ENCODE data around the gene ADGRV1.

Gene ADGRV1

DNA sequence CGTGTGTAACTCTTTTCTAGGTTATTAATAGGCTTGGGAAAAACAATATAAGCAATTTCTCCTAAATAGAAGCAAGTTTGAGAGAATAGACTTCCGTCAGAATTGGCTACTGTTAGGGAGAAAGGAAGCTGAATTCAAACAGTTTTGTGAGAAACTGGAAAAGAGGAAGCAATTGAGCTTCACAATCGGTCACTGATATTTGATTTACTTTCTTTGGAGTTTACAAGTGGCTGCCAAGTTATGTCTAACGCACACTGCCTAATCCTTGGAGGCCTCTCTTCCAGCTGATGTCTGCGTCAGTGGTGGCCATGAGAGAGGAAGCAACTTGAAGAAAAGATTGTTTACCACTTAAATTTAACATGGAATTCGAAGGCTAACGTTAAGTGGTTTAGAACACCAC lies 319.5 kb downstream of the ADGRV1 start:
- peak; percentile 58 to 84 (median 71) for DNase-seq

DNA sequence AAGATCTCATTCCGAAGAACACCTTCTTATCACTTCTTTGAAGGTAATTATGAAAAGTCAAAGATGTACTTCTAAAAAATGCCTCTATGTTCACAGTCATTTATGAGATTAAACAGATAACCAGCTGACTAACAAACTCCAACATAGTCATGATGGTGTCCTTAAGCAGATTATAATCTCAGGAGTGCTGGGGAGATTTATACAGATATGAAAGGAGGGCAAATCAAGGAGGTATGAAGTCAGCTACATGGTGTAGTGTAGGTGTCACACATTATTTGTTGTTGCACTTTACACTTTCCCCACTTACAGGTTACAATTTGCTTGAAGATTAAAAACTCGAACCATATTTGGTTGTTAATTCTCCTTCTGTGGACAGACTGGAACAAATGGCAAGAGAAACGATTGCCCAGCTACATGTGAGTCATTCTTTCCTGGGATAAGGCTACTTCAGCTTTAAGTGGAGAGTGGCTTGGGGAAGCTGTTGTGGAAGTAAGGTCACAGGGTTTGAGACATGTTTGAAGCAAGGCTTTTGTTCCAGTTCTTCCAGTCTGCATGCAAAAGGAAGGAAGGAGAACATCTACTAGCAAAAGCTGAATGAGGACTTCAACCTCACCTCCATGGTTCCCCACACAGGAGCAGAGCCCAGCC lies 320.1 kb downstream of the ADGRV1 start:
- peak; percentile 74 to 80 (median 74) for DNase-seq

DNA sequence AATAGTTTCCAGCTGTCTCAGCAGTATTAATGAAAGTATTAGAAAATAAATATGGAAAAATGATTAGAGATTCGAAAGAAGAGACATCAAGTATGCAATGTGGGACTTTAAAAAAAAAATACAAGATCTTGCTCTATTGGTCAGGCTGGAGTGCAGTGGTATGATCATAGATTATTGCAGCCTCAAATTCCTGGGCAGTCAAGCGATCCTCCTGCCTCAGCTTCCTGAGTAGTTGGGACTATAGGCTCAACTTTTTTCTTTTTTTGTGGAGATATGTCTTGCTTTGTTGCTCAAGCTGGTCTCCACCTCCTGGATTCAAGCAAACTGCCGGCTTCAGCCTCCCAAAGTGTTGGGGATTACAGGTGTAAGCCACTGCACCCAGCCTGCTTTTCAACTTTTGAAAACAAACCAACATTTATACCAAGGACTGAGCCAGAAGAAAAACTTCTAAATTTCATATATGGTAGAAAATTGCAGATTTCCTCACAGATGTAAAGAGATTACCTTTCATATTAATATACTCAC lies 323.1 kb downstream of the ADGRV1 start:
- DNase-seq, result no peak

DNA sequence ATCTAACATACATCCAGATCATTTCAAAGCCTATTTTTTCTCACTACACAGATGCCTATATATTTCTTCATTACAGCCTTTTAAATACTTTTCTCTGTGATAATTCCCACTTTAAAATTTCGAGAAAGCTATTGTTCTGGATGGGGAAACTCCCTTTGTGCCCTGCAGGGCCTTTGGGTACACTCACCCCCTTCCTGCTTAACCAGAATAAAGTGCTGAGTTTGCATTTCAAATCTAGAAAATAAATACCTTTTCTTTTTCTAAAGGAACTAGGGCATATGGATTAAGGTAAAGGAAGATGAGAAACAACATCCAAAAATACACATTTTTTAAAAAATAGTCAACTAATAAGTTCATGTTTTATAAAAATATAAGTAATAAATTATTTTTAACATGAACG lies 323.9 kb downstream of the ADGRV1 start:
- no peak for DNase-seq

DNA sequence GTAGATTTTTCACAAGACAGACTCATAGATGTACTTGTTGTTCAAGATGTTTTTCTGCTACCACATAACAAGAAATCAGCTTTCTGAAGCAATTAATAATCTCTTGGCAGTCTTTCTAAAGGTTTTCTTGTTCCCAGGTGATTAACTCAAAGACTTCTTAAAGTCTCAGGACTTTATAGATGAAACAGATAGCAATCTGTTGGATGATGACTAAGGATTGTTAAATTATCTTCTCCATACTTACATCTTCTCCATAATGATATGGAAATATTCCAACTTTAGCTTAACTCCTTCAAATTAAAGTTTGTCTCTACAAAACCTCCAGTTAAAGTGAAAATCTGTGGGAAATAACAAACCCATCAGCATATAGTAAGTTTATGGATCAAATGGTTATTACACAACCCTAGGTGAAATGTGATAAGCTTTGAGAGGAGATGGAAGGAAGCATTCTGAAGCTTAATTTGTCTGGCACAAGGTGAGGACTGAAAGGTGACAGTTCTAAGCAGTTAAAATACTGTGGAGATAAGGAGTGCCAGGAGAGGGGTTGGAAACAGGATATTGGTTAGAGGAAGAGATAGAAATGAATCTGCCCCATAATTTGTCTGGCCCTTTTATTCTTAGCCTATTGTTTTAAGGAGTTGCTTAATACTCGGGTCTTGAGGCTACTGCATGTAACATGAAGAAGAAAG lies 326.7 kb downstream of the ADGRV1 start:
- DNase-seq, result no peak

DNA sequence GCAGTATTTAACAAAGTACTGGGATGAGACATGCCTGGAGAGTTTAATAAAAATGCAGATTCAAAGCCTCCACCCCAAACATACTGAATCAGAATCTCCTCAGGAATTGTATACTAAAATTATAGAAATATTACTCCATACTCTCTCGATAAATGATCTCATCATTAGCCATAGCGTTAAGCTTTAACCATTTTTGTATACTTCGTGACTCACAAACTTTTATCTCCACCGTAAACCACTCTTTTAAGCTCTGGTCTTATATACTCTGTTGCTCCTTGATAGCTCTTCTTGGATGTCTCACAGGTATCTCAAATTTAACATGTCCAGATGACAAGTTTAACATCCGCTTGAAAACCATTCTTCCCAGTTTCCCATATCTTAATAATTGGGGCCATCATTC lies 327.8 kb downstream of the ADGRV1 start:
- DNase-seq, result no peak

DNA sequence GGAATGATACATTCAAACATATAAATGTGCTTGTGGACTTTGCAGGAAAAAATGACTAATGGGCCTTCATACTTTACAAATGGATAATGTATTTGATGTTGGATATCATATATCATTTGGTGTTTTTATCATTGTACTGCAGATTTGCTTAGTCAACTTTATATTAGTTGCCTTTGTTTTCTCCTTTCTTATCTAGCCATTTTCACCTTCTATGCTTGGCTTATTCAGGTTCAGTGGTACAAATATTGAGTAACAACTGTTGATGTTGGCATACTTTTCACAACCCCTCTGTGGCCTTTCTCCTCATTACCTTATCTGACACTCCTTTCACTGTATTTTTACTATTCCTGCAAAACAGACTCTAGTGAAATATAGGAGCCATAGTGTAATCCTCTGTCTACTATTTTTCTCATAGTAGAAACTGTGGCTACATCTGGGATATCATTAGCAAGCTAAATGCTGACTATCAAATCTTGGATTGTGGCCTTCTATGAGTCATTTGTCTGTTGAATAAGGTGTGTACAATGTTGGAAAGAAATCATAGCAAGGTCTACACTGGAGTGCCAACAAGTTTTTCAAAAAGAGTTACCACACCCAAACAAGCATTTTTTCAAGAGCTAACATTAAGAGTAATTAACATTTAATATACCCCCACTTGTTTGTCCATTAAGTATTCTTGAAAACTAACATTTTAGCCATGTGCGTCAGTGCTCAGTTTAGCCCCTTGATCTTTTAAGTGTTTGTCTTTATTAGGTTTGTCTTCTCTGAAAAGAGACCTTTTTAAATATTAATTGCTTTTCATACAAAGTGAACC lies 330.1 kb downstream of the ADGRV1 start:
- no peak for DNase-seq

DNA sequence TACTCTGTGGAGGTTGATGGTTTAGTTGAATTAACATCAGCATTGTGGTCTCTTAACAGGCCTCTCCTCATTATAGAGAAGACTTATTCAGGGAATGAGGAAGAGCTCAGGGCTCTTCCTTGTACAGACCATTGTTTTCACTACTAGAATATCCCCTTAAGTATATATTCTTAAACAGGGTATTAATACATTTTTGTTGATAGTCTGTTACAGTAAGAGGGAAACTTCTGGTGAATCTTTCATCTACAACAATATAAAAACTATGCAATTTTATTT lies 330.7 kb downstream of the ADGRV1 start:
- DNase-seq, result no peak

DNA sequence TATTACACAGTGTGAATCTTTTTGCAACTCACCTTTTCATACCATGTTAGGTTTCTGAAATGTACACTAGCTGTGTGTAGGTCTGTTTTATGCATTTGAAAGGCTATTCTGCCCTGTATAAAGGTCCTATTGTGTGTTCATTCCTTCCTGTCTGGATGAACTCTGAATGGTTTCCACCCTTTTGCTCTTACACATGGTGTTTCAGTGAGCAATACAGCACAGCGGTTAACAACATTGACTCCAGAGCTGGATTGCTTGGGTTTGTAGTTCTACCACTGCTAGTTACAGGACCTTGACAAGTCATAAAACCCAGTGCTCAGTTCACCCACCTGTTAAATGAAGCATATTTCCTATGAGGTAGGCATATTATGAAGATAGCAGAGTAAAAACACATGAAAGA lies 331.6 kb downstream of the ADGRV1 start:
- DNase-seq, result no peak

DNA sequence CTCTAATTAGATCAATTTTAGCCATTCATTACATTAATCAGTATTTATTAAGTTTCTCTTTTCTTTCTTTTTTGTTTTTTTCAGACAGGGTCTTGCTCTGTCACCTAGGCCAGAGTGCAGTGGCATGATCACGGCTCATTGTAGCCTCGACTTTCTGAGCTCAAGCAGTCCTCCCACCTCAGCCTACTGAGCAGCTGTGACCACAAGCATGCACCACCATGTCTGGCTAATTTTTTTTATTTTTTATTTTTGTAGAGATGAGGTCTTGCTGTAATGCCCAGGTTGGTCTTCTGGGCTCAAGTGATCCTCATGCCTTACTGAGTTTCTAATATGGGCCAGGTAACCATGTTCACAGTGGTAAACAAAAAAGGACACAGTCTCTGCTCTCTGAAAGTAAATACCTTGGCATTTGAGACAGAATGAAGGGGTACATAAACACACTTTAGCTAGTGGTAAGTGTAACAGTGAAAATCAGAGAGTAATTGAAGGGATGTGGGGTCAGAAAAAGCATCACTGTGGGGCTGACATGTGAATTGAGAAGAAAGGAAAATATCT lies 336.3 kb downstream of the ADGRV1 start:
- no peak for DNase-seq

DNA sequence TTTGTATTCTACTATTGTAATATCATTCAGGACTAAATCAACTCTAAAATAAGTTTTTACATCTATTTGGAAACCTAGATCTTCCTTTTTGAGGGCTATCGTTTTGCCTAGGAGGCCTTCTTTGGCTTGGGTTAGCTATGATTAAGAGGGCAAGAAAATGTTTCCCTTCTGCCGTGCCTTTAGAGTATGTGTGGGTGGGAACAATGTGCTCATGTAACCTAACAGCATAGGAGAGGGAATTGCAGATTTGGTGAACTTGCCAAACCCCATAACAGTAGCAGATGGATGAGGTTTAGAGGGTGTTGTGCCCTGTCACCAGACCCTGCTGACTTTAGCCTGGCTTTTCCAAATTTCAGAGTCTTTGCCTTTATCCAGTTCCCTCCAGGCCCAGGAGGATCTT lies 339.0 kb downstream of the ADGRV1 start:
- peak in 1 of 3 donors; percentile 9 for DNase-seq

DNA sequence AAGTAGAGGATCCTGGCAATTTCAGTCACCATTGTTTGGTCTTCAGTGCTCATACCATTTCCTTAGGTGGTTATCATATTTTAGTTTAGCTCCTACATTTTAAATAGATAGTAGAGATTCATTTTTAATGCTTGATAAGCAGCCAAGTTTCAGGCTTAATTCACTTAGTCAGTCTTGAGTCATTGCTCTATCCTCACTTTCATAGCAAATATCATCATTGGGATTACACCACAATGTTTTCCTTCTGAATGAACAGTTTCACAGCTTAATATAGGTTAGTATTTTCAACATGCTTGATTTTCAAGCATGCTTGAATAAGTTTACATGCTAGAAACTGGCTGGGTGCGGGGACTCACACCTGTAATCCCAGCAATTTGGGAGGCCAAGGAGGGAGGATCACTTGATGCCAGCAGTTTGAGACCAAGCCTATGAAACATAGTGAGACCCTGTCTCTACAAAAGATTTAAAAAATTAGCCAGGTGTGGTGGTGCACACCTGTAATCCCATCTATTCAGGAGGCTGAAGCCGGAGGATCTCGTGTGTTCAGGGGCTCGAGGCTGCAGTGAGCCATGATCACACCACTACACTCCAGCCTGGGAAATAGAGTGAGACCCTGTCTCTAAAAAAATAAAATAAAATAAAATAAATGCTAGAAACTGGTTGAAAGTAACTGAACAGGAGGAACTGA lies 339.9 kb downstream of the ADGRV1 start:
- DNase-seq, result peak in 2 of 3 donors; percentile 29 to 30

DNA sequence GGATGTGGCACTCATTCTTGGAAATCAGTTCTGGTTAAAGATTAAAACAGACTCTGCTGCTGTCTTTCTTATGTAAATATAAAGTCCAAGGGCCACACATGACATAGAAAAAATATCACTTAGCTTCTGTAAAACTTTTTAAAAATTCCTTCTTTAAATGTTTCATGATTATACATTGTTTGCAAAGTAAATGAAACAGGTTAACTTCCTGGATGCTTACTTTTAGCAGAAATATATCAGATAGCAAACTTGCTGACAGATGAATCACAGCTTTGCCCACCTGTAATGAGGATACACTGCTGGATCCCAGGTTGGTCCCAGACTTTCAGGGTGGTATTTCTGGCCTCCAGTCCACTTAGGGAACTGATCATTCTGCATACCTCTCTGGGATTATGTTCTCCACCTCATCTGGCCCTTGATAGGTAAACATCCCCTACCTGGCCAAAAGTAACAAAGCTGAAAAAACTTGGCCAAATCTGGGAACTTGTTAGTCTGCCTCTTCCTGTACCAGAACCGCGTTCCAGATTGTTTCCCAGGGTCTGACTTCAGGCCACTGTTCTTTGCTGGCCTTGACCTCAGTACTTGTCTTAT lies 340.5 kb downstream of the ADGRV1 start:
- DNase-seq, result no peak

DNA sequence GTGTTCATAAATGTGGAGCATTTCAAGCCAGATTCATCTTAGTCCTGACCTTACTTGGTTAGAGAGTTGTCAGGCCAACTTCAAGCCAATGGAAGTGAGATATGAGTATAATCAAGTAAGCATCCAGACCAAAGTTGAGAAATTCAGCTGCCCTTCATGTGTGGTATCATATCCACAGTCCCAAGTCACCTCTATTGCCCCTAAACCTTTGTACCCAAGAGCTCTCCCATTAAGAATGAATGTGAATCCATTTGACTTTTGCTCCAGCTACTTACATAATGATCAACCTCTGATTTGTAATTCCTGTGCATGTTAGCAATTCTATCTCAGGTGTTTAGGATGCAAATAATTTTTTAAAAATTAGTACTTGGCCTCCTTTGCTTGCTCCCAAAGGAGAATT lies 342.7 kb downstream of the ADGRV1 start:
- DNase-seq, result no peak

DNA sequence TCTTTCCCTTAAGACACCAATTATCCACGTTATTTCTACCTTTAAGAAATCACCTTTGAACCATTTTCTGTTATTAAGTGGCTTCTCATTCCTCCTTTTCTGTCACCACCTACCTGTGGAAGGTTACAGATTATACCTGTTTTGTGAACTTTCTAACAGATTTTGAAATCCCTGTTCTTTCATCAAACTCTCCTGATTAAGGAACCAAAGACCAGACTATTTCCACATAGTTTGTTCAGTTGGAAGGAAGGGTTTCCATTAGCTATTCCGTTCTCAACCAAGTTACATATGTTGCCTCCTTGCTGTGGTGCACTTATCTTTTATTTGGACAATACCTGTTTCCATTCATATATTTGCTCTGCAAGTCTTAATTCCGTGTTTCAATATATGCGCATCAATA lies 343.6 kb downstream of the ADGRV1 start:
- no peak for DNase-seq

DNA sequence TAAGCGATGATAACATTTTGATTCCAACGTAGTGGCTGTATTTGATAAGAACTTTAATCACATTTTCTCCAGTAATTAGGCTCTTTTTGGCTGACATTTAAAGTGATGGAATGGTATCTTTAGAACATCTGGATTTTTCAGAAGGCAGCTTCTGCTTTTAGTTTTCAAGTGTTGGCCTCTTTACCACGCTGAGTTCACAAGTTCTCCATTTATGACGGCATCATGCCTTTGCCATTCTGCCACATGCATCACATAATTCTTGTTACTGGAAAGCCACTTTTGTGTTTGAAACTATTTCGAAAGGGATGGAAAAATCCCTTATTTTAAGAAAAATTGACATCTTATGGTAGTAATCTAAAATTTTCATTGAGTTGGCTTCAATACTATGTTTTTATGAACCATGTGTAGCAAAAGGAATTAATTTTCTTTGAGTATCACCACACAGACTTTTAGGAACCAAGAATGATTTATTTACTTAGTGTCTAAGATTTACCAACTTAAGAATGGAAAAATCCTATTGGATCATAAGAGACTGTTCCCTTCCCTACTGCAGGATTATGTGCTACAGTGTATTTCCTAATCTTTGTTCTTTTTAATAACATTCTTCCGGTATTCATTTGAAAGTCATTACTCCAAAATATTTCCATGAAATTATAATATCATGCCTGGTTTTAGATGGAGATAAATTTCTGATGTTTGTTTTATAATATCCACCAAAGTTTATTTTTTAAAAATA lies 344.2 kb downstream of the ADGRV1 start:
- peak; percentile 19 to 63 (median 45) for DNase-seq

DNA sequence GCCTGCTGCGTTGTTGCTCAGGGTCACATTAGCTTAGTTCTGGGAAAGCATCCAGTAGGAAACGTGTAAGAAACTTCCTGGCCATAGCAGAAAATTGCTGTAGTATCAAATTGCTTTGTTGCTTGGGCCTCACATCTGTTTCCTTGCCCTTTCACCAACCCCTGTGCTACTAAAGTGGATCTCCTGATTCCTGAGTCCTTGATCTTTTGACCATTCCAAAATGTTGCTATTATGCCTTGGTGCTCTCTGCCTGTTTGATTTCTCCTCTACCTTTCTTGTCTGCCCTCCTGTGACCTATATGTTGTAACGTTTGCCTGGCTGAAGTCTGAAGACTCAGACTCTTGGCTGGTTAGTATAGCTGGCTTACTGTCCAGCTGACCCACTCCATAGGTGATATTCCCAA lies 350.5 kb downstream of the ADGRV1 start:
- no peak for DNase-seq

DNA sequence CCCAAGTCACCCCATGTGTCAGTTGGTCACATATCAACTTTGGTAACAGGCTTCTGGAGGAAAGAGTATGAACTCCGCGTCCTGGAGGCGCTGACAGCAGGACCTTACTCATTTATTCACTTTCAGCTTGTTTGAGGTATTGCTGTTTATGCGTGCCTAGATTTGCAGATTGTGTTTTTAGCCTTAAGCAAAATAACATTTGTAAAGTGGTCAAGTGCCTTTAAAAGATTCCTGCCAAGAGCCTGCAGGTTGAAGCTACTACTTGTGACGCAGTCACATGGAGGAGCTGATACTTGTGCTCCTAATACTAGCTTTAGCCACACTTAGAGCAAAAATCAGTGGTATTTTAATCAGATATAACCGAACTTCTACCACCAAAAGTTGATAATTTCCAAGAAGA lies 351.3 kb downstream of the ADGRV1 start:
- DNase-seq, result no peak

DNA sequence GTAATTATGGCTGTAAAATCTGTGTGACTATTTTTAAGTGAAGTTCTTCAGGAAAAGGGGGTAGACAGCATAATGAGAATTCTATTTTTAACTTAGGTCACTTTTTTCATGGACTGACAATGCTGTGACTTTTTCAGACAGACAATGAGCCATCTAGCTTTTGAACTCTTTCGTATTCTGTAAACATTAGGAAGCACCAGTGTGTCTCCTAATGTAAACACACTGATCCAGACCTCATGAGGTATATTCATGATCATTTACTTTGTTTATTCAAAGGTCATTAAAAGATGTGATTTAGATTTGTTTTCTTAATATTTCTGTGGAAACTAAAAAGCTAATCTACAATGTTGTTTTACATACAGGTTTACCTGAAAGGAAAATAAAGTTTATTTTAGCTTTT lies 352.6 kb downstream of the ADGRV1 start:
- no peak for DNase-seq

DNA sequence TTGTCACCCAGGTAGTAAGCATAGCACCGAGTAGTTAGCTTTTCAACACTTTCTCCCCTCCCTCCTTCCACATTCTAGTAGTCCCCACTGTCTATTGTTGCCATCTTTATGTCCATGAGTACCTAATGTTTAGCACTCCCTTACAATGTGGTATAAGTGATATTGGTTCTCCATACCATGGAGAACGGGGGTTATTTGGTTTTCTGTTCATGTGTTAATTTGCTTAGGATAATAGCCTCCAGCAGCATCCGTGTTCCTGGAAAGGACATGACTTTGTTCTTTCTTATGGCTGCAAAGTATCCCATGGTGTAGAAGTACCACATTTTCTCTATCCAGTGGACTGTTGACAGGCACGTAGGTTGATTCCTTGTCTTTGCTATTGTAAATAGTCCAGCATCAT lies 353.9 kb downstream of the ADGRV1 start:
- DNase-seq, result no peak

DNA sequence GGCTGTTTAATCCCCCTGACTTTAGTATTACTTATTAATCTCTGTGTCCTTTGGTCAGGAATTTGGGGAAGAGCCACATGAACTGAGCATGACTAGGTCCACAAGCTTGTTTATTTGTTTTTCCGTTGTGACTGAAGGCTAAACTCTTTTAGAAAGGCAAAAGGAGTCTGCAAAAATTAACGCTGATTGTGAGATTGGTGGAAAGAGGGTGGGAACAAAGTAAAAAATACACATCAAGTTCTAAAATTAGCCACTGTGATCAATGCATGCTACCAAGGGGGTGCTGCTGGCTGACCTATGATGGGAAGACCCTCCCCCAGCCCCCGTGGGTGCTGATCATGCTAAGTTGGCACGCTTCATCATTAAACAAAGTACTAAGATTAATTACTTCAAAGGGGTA lies 356.8 kb downstream of the ADGRV1 start:
- no peak for DNase-seq

Measured in suppressor macrophage treated with lipopolysaccharide for 1 hour (primary cell).